Measurements from ENCODE around the gene HCFC2. TPM values are rescaled to one million over a fixed set of nuclear protein-coding genes. Genes with fewer than 3 reads are reported as not detected.

HCFC2 gene
- total and polyA plus RNA-seq, 2 of the 8 experiments (the other 6 are each of a cell fraction or from before 2014, with no cell fraction given) = 0.62 to 1.8 TPM

GRCh38 chr12:104044158-104044557 lies 20.2 kb upstream of the HCFC2 start:
- FAIRE-seq (no peak), DNase-seq (ENCODE audit: low read depth in 1 of 2, low spot score in 2 of 2) (no peak)
- Histone ChIP-seq H4K20me1 (replicated peaks in 1 of 2; ENCODE audit: control insufficient read depth in 1 of 2, insufficient read depth in 2 of 2, low read length in 2 of 2) (no peaks in the 10 kb centered on the region), H2BK12ac (ENCODE audit: low read depth, low read length) (no peak overlapping the region), H2BK5ac (ENCODE audit: low read depth, low read length) (no peak overlapping the region), H3K18ac (ENCODE audit: extremely low read depth, low read length) (no peak overlapping the region), H4K5ac (ENCODE audit: insufficient read length, low read depth, low read length) (no peak overlapping the region), H2BK20ac (ENCODE audit: low read length) (no peak overlapping the region), H3K27me3 (replicated peaks in 1 of 4; ENCODE audit: control insufficient read depth in 3 of 4, extremely low read depth in 1 of 4, insufficient read depth in 3 of 4, low read length in 3 of 4) (no peaks in the 10 kb centered on the region), H3K27ac (ENCODE audit: low read depth, low read length) (no peak overlapping the region), H3K23ac (ENCODE audit: insufficient read length) (no peak overlapping the region), H2BK120ac (replicated peaks; ENCODE audit: low read depth, low read length) (no peak overlapping the region), H3K4me3 (ENCODE audit: extremely low read depth in 1 of 4, insufficient read depth in 2 of 4, low read depth in 3 of 4, low read length in 4 of 4) (no peak overlapping the region), H3K79me2 (ENCODE audit: control insufficient read depth in 1 of 2, insufficient read depth in 2 of 2, low read length in 2 of 2) (no peaks in the 10 kb centered on the region), H4K8ac (ENCODE audit: extremely low read depth, insufficient read depth, low read length) (no peak overlapping the region), H3K9me3 (ENCODE audit: insufficient read depth in 2 of 2, low read depth in 1 of 2, low read length in 1 of 2) (no peaks in the 10 kb centered on the region), H3K36me3 (ENCODE audit: control insufficient read depth in 2 of 4, insufficient read depth in 4 of 4, low read length in 3 of 4) (no peaks in the 10 kb centered on the region), H3K23me2 (ENCODE audit: low read depth, low read length) (no peaks in the 10 kb centered on the region), H3K4me1 (replicated peaks in 1 of 4; ENCODE audit: control insufficient read depth in 3 of 4, insufficient read depth in 4 of 4, low read length in 3 of 4) (no peaks in the 10 kb centered on the region), H2AFZ (ENCODE audit: low read length) (no peak overlapping the region), H3K9ac (replicated peaks in 1 of 4; ENCODE audit: extremely low read depth in 1 of 4, low read depth in 3 of 4, low read length in 3 of 4) (no peak overlapping the region), H4K91ac (replicated peaks; ENCODE audit: insufficient read length, low read length) (no peak overlapping the region), H3K56ac (replicated peaks; ENCODE audit: insufficient read length, low read depth, low read length) (no peak overlapping the region), H3K4me2 (ENCODE audit: insufficient read depth in 1 of 2, low read depth in 2 of 2, low read length in 2 of 2) (no peak overlapping the region), H3K79me1 (ENCODE audit: low read depth, low read length) (no peaks in the 10 kb centered on the region), H2BK15ac (ENCODE audit: low read length) (no peak overlapping the region), H3K4ac (replicated peaks; ENCODE audit: insufficient read length, low read depth, low read length) (no peak overlapping the region), H2AK5ac (ENCODE audit: low read depth, low read length) (no peak overlapping the region), H3K14ac (ENCODE audit: insufficient read length) (no peak overlapping the region)
- CTCF ChIA-PET (ENCODE audit: partially characterized antibody) = no interaction called here
- POLR2A ChIA-PET (ENCODE audit: partially characterized antibody) = no interaction called here
- WGBS, 2 experiments (ENCODE audit: extremely low coverage in 1 of 2, insufficient coverage in 1 of 2, insufficient read length in 1 of 2, insufficient replicate concordance in 2 of 2, low coverage in 1 of 2, low lambda C conversion rate in 2 of 2, missing lambda C conversion rate in 1 of 2) = 90% methylated on average over 3 of the region's 3 CpGs; no CpG with 5 or more reads in 1 of the 2 experiments
- no peak for TF ChIP-seq PHF8 (conservative IDR thresholded peaks at IDR 0.05; ENCODE audit: low read depth, low read length)
- no peak for TF ChIP-seq TCF12 (IDR thresholded peaks at IDR 0.05; ENCODE audit: low read depth, low read length)
- no peak for TF ChIP-seq BRCA1 (IDR thresholded peaks at IDR 0.05; ENCODE audit: low read depth, low read length)
- no peak for TF ChIP-seq YY1 (IDR thresholded peaks at IDR 0.05; ENCODE audit: low read depth, low read length)
- no peak for TF ChIP-seq SIRT6 (IDR thresholded peaks at IDR 0.05; ENCODE audit: low read length)
- no peak for TF ChIP-seq POLR2A (IDR thresholded peaks at IDR 0.05; ENCODE audit: control extremely low read depth in 1 of 2, low read depth in 2 of 2, low read length in 2 of 2)
- no peak for TF ChIP-seq RBBP5 (IDR thresholded peaks at IDR 0.05; ENCODE audit: borderline replicate concordance, low read depth, low read length)
- TF ChIP-seq HDAC6 (IDR thresholded peaks at IDR 0.05; ENCODE audit: low read depth, low read length) = no peak
- no peak for TF ChIP-seq GTF2F1 (IDR thresholded peaks at IDR 0.05; ENCODE audit: borderline replicate concordance, low read depth, low read length)
- no peak for TF ChIP-seq SP1 (IDR thresholded peaks at IDR 0.05; ENCODE audit: low read depth, low read length)
- TF ChIP-seq TBP (IDR thresholded peaks at IDR 0.05; ENCODE audit: low read depth, low read length) = no peak
- no peak for TF ChIP-seq E2F6 (IDR thresholded peaks at IDR 0.05)

All from H1 (cell line).